ENCODE data around the gene PAX1. TPM values are rescaled to one million over a fixed set of nuclear protein-coding genes. Genes with fewer than 3 reads are reported as not detected.

Gene PAX1
- total and polyA plus RNA-seq, 12 donors: not detected

DNA sequence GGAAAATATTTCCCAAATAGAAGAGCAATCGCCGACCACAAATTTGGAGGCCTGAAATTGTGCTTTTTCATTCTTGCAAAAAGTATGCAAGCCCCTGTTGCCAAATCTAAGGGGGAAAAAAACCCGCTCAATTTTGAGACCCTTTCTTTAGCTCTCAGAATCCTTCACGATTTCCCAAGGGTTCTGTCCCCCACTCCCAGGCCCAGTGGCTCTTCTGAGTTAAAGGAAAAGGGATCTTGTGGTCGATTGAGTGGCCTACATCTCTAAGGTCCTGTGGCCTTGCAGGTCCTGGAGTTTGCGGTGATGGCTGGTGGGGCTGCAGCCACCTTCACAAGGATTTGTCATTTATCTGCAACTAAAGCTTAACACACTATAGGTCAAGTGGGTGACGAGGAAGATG, 1.8 kb downstream of the PAX1 start:
- no peak overlapping the region for H3K4me3 ChIP-seq
- peaks cover 44 to 100% (median 97%) of the 10 kb centered on the region in 7 donors for H3K27me3 ChIP-seq
- no peak for ATAC-seq
- intact Hi-C loops (cut with DNase I): no loop called here
- H3K4me1 ChIP-seq: peaks cover 0 to 21% (median 12%) of the 10 kb centered on the region in 9 donors
- TF ChIP-seq, protein P1, sequence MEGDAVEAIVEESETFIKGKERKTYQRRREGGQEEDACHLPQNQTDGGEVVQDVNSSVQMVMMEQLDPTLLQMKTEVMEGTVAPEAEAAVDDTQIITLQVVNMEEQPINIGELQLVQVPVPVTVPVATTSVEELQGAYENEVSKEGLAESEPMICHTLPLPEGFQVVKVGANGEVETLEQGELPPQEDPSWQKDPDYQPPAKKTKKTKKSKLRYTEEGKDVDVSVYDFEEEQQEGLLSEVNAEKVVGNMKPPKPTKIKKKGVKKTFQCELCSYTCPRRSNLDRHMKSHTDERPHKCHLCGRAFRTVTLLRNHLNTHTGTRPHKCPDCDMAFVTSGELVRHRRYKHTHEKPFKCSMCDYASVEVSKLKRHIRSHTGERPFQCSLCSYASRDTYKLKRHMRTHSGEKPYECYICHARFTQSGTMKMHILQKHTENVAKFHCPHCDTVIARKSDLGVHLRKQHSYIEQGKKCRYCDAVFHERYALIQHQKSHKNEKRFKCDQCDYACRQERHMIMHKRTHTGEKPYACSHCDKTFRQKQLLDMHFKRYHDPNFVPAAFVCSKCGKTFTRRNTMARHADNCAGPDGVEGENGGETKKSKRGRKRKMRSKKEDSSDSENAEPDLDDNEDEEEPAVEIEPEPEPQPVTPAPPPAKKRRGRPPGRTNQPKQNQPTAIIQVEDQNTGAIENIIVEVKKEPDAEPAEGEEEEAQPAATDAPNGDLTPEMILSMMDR (IDR thresholded peaks at IDR 0.05): no peak
- no peak for DNase-seq
- H3K9me3 ChIP-seq: no peaks in the 10 kb centered on the region
- H3K36me3 ChIP-seq: no peaks in the 10 kb centered on the region
- 4 to 9% methylated on average over 7 of the region's 7 CpGs for WGBS, 2 donors
- H3K27ac ChIP-seq: no peak overlapping the region

DNA sequence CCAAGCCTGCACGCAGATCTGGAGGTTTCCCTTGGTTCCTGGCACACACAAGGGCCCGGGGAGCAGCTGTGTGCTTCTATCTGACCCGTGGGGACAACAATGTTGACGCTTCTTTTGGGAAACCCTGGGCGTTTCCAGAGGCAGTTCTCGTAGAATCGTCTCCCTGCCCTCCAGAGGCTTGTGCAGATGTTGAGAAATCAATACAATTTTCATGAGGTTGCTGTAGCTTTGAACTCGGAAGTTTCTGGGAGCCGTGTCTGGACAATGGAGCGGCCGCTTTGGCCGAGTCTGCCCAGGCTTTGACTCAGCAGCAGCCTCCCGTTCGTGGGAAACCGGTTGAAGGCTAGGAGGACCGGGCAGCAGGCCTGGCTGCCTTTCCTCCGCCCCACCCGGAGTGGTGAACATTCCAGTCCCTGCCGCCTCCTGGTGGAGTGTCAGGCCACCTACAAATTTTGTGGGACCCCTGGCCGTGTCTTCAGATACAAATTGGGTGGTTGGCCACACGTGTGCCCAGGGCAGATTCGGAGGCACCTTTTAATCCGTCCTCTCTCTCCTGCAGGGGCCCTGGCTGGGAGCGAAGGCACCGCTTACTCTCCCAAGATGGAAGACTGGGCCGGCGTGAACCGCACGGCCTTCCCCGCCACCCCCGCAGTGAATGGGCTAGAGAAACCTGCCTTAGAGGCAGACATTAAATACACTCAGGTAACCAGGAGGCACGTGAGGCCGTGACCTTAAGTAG, 2.7 kb downstream of the PAX1 start:
- Histone ChIP-seq H3K4me3 (no peak overlapping the region), H3K4me1 (peaks cover 0 to 15% (median 7%) of the 10 kb centered on the region in 9 donors), H3K27me3 (peaks cover 40 to 100% (median 97%) of the 10 kb centered on the region in 7 donors), H3K36me3 (no peaks in the 10 kb centered on the region), H3K27ac (no peak overlapping the region), H3K9me3 (no peaks in the 10 kb centered on the region)
- ATAC-seq (no peak), DNase-seq (no peak)
- intact Hi-C loops (cut with DNase I): no loop called here
- TF ChIP-seq, protein P1 (IDR thresholded peaks at IDR 0.05): no peak
- 4 to 5% methylated on average over 33 of the region's 33 CpGs for WGBS, 2 donors

DNA sequence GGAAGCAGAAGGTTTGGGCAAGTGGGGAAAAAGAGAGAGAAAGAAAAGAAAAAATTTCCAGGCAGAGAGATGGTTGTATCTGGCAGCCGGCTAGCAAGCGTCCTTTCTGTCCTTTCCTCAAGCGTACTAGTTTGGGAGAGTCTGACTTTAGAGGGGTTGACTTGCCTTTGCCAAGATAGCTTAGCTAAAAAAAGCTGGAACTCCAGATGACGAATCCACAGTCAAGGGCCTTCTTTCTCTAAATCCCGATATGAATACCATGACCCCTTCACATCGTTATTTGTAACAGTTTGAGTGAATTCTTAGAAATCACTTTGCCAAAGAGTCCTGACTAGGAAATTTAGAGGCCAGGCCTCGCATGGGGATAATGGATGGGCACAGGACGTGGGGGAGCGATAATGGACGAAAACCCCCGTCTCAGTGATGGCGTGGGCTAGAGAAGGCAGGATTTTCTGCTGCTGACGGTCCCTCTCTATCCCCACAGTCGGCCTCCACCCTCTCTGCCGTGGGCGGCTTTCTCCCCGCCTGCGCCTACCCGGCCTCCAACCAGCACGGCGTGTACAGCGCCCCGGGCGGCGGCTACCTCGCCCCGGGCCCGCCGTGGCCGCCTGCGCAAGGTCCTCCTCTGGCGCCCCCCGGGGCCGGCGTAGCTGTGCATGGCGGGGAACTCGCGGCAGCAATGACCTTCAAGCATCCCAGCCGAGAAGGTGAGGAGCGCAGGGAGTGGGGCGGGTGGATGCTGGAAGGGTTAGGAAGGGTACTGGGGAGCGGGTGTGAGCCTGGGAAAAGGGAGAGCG, 3.5 kb downstream of the PAX1 start:
- Histone ChIP-seq H3K27ac (no peak overlapping the region), H3K4me3 (no peak overlapping the region), H3K9me3 (no peaks in the 10 kb centered on the region), H3K36me3 (no peaks in the 10 kb centered on the region), H3K27me3 (peaks cover 39 to 100% (median 97%) of the 10 kb centered on the region in 7 donors), H3K4me1 (peaks cover 0 to 11% (median 5%) of the 10 kb centered on the region in 9 donors)
- TF ChIP-seq, protein P1 (IDR thresholded peaks at IDR 0.05): no peak
- WGBS, 2 donors: 3% methylated on average over 43 of the region's 43 CpGs
- intact Hi-C loops (cut with DNase I): no loop called here
- DNase-seq: no peak
- ATAC-seq: no peak

- TF ChIP-seq, protein P1 (IDR thresholded peaks at IDR 0.05): no peak
- Histone ChIP-seq H3K27me3 (peaks cover 34 to 100% (median 97%) of the 10 kb centered on the region in 7 donors), H3K9me3 (no peaks in the 10 kb centered on the region), H3K36me3 (no peaks in the 10 kb centered on the region), H3K4me3 (no peak overlapping the region), H3K4me1 (peaks cover 0 to 11% (median 5%) of the 10 kb centered on the region in 9 donors), H3K27ac (no peak overlapping the region)
- 6 to 11% methylated on average over 6 of the region's 6 CpGs for WGBS, 2 donors
- DNase-seq (no peak), ATAC-seq (no peak)
- intact Hi-C loops (cut with DNase I): no loop called here
Measured at GRCh38 chr20:21709535-21709904, 4.1 kb downstream of the PAX1 start.
